PC-9 (cell line): ENCODE measurements around the gene AK5.

Experiments used
- CTCF ChIP-seq: fragments of 200-600 bp; sonication (generic); conservative IDR thresholded peaks from 2 replicates; pipeline ENCODE4 v1.6.1; 2017; ENCODE audit warnings: mixed run types, antibody characterized with exemption, mild to moderate bottlenecking, moderate library complexity
- EZH2 ChIP-seq: fragments of 200-600 bp; sonication (generic); IDR thresholded peaks from 2 replicates; pipeline ENCODE4 v1.8.0; 2017; ENCODE audit warnings: antibody characterized with exemption, low read depth

GRCh38 chr1:77288275-77288674 is 6.5 kb downstream of the AK5 start:
- TF ChIP-seq CTCF: no peak
- TF ChIP-seq EZH2: no peak
